CD4-positive, alpha-beta T cell treated with Interferon gamma for 1 hour (primary cell): ENCODE measurements around the gene MED17.

ENCODE experiments used
- DNase-seq: peaks from one replicate; pipeline ENCODE4 v3.0.0-alpha.2; 2020

MED17 gene

DNA sequence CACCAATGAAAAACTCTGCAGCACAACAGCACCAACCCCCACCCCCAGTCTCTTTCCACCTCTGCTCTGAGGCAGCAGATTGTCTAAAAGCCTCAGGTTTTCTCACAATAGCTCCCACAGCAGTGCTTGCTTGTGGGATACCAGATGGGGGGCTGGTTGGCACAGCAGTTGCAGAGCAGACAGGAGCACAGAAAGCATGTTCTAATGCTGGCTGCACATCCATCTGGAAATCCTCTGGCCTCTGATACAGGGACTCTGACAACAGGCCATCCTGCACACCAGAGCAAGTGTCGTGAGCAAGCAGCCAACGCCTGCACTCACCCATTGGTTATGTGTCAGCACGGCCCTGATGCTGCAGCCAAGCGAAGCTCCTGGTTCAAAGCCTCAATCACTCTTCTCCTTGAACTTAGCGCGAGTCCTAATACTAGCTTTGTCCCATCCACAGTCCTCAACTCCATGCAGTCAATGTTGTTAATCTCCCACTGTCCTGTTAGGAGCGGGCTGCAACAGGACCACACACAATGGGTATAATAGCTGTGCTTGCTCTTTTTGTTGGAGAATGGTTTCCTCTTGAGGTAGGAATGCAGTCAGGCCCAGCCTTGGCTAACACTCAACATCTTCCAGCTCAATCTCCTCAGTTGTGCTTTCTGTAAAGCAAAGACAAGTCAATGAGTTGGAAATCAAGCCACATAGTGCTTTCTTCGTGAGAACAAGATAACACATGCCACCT lies 36.0 kb downstream of the MED17 start:
- no peak for DNase-seq

DNA sequence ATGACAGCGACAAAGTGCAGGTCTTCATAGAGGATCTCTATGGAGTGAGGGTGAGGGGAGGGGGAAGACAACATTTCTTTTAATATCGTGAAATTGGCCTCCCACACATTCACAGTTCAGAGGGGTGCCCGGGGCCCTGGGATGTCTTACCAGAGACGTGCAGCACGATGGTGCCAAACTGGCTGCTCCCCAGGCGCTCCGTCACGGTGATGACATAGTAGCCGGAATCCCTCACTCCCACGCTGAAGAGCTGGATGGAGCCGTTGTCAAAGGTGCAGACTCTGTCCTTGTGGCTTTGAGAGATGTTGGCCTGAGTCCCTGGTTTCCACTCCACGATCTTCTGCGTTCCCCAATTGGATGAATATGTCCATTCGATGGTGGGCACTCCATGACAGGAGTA lies 36.8 kb downstream of the MED17 start:
- no peak for DNase-seq

DNA sequence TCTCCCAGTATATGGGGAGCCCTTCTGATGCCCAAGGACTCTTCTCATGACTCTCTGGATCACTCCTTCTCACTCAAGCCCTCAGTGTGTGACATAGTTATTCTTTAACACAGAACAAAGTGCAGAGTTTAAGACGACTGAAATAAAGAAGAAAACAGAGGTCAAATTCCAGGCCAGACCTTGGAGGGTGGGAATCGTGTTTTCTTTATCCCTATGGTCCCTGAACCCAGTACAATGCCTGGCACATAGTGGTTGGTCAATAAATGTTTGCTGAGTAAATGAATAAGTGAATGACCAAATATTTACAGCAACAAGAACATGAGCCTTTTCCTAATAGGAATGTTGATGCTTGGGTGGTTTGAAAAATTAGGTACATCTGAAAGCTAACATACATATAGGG lies 37.5 kb downstream of the MED17 start:
- no peak for DNase-seq

DNA sequence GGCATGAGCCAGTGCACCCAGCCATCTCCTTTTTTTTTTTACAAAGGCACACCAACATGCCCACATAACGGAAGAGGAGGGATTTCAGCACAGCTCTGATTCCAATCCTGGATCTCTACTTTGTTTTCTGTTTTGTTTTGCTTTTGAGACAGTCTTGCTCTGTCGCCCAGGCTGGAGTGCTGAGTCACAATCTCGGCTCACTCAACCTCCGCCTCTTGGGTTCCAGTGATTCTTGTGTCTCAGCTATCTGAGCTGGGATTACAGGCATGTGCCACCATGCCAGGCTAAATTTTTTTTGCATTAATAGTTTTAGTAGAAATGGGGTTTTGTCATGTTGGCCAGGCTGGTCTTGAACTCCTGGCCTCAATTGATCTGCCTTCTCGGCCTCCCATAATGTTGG lies 38.3 kb downstream of the MED17 start:
- DNase-seq: no peak

DNA sequence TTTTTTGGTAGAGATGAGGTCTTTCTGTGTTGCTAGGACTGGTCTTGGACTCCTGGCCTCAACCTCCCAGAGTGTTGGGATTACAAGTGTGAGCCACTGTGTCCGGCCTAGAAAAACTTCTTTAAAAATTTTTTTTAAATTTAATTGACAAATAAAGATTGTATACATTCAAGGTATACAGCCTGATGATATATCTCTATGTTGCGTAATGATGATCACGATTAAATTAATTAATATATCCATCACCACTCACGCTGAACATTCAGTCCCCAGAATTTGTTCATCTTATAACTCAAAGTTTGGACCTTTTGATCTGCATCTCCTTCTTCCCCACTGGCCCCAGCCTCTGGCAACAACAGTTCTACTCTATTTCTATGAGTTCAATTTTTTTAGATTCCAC lies 39.1 kb downstream of the MED17 start:
- no peak for DNase-seq

DNA sequence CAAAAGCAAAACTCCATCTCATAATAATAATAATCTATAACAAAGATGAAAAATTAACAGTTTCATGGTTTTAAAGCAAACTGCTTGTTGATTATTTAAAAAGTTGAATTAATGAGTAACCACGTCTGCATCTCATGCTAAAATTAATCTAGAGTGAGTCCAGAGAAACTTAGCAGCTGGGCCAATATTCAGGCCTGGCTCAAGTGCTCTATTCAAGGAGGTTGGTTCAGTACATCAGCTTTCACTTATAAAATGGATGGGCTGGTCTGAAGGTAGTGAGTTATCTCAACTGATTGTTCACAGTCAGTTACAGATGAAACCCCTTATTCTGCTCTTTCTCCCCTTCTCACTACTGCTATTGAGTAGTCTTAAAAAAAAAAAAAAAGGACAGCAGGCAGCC lies 43.3 kb downstream of the MED17 start:
- no peak for DNase-seq

DNA sequence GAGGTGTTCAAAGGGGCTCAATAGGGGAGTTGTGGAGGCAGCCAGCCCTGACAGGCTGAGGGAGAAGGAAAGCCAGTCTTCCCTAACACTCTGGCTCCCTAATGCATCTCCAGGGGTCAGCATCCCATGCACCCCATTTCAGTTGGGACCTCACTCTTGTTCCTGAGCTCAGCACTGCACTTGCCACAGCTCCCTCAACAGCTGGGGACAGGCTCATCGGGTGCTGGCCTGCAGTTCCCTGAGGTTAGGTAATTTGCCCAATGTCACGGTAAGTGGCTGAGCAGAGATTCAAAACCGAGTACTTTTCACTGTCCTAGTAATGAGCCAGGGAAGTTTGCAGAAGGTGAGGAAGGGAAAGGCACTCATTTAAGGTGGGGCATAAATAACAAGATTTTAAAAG lies 45.5 kb downstream of the MED17 start:
- DNase-seq: no peak

DNA sequence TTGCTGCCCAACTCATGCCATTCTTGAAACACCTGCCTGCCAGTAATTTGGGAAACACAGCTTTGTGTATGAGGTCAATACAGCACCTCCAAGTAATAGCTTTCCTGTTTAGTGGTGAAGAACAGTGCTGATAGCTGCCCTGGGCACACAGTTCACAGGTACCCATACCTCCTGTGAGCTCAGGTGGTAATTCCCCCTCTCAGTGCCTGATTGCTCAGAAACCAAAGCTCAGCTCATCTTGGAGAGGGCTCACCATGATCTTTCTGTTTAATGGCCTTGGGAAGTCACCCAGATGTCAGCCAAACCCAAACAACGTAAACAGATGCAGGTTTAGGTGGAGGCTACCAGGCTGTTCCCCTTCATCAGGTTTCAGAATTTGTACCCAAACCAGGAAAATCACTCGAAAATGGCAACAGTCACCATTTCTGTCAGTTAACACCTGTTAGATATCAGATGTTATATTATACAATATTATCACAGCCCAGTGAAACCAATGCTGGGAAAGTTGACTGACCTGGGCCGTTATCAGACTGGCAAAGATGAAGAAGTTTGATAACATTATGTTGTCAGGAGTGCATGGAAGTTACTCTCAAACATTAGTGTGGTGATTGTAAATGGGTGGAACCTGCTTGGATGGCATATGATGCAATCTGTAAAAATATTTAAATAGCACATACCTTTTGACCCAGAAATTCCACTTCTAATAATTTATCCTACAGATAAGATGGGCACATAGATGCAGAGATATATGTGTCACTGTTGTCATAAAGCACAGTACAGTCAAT lies 47.5 kb downstream of the MED17 start:
- no peak for DNase-seq

DNA sequence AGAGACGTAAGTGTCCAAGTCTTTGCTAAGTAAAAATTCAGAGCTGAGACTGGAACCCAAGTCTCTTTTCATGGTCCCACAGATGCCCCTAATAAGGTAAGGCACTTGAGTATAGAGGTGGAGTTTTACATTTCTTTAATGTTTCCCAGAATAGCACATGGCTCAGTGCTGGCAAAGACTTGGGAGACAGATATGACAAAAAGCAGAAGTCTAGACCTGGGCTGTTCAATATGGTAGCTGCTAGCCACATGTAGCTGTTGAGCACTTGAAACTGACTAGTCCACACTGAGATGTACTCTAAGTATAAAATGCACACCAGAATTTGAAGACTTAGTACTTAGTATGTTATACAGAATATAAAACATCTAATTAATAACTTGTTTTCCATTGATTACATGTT lies 48.7 kb downstream of the MED17 start:
- no peak for DNase-seq

DNA sequence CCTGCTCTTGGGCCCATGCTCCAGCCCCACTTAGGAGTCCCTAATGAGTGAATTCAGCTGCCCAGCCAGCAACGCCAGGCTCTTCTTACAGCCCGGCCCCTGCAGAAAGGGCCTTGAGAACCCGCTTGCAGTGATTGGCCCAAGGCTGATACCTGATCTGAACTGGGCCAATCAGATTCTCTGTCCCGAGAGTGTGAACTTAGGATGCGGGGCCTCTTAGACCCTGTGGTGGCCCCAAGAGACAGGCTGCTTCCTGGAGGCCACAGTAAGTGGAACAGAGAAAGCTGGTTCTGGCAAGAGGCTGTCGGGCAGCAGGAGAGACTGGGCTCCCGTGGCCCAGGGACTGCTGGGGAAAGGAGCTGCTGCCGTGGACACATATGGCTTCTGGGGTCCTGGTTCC lies 54.9 kb downstream of the MED17 start:
- no peak for DNase-seq

DNA sequence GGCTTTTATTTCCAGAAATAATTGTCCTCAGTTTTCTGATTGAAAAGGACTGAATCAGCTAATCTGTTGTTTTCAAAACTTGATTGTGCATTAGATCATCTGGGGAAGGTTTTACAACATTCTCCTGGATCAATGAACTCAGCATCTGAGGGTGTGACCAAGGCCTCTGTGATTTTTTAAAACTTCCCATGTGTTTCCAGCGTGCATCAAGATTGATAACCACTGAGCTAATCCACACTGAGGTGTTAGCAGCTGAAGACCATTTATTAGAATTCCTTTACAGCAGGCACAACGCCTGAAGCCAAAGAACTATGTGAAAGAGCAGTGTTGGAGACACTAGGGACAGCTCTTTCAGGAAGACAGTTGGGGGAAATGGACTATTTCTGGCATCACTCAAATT lies 56.1 kb downstream of the MED17 start:
- no peak for DNase-seq

DNA sequence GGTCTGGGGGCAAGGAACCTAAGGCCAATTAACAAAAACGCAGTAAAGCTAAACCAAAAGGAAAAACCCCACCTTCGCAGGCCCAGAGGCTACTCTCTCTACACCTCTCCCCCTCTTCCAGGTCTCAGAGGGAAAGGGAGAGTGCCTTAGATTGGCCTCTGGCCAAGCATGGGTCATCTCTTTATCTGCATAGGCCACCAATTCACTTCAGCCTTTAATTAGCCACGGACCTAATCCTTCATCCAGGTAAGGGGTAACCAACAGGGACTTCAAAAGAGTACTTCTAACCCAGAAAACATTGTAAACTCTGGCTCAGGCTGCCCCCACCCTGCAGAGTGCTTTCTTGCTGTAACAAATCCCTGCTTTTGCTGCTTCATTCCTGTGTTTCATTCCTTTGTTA lies 56.9 kb downstream of the MED17 start:
- no peak for DNase-seq

DNA sequence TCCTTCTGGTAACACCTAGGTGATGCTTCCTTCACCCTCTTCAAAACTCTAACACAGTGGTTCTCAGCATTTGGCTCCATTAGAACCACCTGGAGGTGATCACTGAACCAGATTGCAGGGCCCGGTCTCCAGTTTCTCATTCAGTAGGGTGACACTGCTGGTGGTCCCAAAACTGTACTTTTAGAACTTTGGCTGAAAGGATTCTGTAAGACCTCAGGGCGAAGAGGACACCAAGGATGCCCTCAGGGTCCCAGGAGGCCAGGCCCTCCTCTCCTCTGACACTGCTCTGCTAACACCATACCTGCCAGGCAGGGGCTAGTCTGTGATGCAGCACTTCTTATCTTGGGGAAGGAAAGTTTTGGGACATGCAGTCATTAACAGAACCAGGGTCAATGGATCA lies 57.4 kb downstream of the MED17 start:
- DNase-seq: no peak

DNA sequence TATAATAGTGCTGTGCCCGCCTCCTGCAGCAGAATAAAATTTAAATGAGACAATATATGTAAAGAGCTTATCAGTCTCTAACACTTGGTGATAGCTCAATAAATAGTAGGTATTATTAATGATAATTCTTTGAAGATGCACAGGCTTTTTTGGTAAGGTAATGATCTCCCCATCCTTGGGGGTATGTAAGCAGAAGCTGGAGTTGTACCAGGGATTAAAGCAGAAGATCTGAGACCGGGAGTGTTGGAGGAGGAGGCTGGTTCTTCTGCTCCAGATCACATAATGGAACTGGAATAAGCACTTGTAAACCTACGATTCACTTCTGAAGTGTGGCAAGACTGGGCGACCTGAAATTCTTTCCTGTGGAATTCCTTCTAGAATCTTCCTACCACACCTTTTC lies 58.0 kb downstream of the MED17 start:
- DNase-seq: no peak

DNA sequence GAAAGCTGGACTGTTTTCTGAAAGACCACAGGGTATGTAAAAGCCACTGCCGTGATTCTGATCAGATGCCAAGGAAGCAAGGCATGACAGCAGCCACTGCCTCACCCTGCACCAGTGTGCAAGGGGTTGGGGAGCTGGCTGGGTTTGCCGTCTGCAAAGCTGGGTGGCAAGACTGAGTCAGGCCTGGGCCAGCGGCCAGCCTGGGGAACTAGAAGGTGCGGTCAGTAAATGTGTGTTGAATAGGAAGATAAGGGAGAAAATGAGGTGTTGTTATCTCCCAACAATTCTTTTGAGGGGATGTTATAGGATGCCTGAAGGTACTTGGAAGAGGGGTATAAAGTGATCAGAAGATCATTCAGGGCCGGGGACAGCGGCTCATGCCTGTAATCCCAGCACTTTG lies 58.4 kb downstream of the MED17 start:
- DNase-seq: no peak

DNA sequence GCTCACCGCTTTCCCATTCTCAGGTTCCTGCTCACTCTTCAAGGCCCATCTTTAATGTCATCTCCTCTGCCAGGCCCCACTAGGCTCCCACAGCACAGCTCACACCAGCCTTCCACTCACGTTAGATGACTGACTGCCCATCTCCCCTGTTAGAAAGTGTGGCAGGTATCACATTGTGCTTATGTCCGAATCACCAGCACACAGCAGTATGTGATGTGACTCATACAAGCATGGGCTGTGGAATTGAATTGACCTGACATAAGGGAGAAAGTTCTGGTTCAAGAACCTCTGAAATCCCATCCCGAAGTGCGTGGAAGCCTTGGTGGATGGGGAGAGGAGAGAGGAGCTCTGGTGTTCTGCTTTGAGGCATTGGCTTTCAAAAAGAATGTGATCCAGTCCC lies 59.8 kb downstream of the MED17 start:
- DNase-seq: no peak

DNA sequence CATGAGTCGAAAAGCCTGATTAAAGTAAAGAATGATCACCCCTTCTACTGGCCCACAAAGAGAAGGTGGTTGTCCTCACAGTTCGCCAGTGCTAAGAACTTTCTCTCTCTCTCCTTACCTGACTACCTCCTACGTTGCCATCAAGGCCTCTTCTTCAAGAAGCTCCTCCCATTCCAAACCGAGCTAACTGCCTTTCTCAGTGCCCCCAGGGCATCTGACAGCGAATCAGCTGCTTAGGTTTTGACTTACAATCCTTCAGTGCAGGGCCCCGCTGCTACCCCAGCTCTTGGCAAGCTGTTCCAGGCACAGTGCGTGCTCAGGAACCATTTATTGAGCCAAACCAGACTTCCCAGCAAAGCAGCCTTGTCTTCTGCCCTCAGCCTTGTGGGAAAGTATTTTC lies 60.5 kb downstream of the MED17 start:
- DNase-seq: no peak

DNA sequence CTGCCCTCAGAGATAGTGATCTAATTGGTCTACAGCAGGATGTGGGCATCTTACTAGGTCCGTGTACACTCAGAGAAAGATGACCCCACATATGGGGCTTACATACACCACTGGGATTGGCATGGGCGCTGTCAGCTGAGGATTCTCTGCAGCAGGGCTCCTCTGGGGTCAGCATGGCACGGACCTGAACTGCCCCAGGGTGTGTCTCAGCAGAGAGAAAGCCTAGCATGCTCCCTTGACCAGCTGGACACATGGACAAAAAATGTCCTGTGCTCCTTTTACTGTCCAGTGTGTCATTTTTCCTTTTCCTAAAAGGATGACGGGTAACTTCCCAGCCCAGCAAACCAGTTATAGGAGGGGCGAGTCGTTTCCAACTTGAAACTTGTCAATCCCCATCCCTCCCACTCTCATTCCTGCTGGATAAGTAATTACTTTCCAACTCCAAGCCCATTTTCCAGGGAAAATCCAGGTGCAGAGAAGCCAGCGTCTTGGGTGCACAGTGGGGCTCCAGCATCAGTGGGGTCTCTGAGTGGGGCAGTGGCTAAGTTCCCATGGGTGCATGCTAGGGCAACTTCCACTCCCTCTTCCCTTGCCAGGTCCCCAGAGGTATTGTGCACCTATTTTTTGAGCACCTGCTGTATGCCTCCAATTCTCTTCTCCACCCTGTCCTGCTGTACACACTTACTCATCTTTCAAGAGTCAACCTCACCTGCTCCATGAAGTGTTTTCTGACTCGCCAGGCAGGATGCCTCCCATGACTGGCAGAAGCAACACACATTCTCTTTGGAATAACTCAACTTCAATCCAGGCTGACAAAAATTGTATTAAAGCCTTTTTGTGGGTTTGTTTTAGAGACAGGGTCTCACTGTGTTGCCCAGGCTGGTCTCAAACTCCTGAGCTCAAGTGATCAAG lies 61.4 kb downstream of the MED17 start:
- DNase-seq: no peak

DNA sequence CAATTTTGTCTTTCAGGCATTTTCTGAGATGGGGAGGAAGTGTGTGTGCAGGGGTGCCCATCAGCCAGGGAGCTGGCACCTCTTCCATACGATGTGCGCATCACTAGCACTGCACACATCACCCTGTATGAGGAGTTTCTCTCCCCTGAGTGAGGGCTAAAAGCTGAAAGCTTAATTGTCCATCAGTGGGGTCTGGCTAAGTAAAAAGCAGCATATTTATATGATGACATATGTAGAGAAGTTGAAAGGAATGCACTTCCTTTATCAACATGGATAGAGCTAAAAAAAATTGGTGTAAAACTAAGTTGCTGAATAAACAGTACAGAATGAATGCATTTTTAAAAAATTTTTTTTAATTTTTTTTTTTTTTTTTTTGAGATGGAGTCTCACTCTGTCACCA lies 62.3 kb downstream of the MED17 start:
- no peak for DNase-seq

DNA sequence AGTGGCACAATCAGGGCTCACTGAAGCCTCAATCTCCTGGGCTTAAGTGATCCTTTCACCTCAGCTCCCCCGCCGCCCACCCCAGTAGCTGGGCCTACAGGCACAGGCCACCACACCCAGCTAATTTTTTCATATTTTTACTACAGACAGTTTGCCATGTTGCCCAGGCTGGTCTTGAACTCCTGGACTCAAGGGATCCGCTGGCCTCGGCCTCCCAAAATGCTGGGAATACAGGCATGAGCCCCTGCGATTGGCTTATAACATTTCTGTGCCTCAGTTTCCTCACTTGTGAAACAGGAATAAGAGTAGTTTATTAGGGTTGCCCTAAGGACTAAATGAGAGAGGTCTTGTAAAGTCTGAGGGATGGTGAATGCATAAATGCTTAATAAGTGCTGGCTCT lies 65.1 kb downstream of the MED17 start:
- no peak for DNase-seq

DNA sequence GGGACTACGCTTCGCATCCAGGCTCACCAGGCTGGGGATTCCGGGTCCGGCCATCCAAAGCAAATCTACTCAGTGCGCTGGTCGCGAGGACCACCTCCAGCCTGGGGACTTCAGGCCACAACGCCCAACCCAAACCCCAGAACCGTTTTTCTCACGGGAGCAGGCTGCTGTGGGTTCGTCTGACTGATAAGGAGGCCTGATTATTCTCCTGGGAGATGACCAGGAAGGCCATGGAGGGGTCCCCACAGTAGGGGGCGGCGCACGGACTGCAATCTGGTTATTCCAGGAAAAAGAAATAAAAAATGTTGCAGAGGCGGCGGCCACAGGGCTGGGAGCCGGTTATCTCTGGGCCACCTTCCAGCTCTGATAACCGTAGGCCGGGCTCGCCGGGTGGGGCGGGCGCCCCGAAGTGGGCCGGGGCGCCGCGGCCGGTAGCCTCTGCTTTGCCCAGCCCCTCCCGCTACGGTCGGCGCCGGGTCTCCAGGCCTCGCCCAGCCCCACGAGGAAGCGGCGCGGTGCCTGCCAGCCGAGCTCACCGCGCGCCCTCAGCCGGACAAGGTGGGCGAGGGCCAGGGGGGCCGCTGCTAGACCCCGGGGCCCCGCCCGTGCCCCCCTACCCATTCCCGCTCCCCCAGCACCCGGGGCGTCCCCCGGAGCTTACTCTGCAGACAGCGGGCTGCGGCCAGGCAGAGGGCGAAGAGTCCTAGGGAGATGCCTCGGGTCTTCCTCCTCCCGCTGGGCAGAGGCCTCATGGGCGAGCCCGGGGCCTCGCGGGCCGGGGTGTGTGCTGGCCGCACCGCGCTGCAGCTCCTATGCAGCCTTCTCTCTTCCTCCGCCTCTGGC lies 65.9 kb downstream of the MED17 start:
- no peak for DNase-seq

DNA sequence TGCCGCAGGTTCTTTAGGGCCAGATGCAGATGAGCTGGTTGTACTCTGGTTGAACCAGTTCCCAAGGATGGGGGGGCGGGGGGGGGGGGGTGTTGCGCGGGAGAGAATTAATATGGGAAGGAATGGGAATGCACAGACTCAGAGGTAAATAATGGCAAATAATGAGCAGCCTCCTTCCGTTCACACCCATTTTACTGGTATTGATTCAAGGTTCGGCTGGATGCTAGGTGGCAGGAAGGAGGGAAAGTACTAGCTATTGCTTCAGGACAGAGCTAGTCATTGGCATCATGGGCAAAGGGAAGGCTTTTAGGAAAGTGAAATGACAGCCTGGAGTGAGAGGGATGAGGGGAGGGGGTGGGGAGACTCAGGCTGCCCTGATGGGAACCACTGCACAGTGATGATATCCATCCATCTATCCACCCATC lies 66.5 kb downstream of the MED17 start, which contains the start of gene VSTM5:
TSS of gene VSTM5 (minus strand) at position 25 of the 425 bp plus-strand sequence. CDS start 116 bp downstream, outside the sequence.
- no peak for DNase-seq

DNA sequence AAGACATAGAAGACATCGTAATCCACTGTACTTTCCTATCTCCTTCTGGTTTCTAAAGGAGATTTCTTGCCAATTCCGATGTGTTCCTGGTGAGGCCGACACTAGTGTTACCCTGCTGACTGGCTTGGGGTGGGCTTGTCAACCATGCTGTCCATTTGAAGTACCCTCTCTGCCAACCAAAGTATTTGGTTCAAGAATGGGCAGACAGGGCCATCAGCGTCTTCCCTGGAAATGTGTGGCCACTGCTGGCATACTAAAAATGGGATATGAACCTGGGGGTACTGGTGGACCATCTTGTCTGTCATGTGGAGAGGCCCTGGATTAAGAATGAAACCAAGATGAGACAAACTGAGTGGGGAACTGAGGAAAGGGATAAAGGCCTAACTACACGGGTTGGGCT lies 68.2 kb downstream of the MED17 start:
- DNase-seq: no peak
